Left renal pelvis (tissue), 4 donors: ENCODE measurements around the gene PRR5. TPM values are rescaled to one million over a fixed set of nuclear protein-coding genes. Genes with fewer than 3 reads are reported as not detected.
"Not testable (repeated sequence)": the region's sequence is repeated elsewhere in the genome, so short reads cannot be mapped to it uniquely, and the experiment has no call there.

Experiments
- DNase-seq, 4 donors: peaks; one replicate each; pipeline ENCODE4 v3.0.0-alpha.2; 2013; ENCODE audit warnings: low read depth in 4 of 4, low spot score in 3 of 4
- polyA plus RNA-seq, 4 donors: library from polyadenylated mRNA; unstranded; fragments of 120-200 nt; gene quantifications; one replicate each; pipeline ENCODE4 v1.2.1, GENCODE V29; 2013; ENCODE audit not compliant: insufficient read length in 4 of 4

Gene PRR5, protein sequence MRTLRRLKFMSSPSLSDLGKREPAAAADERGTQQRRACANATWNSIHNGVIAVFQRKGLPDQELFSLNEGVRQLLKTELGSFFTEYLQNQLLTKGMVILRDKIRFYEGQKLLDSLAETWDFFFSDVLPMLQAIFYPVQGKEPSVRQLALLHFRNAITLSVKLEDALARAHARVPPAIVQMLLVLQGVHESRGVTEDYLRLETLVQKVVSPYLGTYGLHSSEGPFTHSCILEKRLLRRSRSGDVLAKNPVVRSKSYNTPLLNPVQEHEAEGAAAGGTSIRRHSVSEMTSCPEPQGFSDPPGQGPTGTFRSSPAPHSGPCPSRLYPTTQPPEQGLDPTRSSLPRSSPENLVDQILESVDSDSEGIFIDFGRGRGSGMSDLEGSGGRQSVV
- polyA plus RNA-seq, result 10 to 100 TPM; 18.7 to 36.9 (median 21.2) TPM

DNA sequence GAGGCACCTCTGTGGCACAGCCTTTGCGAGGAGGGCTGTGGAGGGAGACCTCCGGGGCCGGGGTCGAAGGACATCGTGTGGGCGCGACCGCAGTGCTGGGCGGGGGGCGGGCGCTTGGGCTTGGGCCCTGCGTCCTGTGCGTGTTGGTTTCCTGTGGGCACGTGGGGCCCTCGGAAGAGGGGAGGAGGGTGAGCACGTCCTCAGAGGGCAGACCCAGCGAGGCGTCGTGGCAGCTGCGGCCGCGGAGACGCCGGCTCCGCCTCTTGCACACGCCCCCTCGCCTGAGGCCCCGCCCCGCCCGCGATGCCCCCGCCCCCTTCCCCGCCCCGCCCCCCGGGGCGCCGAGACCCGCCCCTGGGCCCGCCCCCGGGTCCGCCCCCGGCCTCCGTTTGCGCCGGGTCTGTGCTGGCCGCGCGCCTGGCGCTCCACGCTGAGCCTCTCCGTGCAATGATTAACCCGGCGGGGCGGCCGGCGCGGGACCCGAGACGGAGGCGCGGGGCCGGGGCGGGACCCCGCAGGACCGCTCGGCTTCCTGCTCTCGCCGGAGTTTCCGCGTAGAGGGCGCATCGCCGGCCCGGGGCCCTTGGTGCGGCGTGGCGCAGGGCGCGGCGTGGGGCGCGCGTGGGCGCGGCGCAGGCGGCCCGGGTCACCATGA is at the start of gene PRR5:
PRR5 (plus strand) TSS at position 381 of the 655 bp plus-strand sequence; CDS start at position 652, 271 bp downstream.
- peak in 1 of 4 donors; percentile 67 for DNase-seq

DNA sequence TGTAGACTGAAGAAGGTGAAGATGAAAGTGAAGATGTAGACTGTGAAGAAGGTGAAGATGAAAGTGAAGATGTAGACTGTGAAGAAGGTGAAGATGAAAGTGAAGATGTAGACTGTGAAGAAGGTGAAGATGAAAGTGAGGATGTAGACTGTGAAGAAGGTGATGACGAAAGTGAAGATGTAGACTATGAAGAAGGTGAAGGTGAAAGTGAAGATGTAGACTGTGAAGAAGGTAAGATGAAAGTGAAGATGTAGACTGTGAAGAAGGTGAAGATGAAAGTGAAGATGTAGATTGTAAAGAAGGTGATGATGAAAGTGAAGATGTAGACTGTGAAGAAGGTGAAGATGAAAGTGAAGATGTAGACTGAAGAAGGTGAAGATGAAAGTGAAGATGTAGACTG is 49.1 kb upstream of the PRR5 start:
- DNase-seq, result not testable (repeated sequence)

DNA sequence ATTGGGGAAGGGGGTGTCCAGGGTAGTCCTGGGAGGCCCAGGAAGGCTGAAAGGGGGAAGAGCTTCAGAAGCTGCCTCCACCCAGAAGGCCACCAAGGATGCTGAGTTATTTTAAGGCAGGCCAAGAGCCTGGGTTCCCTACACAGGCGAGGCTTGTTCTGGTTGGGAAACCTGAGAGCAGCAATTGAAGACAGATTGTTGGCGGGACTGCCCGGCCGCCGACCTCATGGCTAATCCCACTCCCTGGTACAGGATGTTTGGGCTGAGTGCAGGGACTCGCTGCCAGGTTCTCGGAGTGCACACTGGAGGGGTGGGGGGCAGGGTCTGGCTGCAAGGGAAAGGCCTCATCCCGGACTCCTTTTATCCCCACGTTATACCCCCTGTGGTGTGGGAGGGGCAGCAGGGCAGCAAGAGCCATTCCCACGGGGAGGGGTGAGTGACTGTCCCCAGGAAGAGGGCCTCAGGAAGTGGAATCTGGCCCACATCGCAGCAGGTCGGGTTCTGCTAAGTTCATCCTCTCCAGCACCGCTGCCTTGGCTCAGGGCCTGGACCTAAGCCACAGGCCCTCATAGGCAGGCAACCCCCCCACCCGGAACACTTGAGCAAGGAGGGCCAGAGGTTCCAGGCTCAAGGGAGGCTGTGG is 43.6 kb upstream of the PRR5 start:
- DNase-seq, result no peak

DNA sequence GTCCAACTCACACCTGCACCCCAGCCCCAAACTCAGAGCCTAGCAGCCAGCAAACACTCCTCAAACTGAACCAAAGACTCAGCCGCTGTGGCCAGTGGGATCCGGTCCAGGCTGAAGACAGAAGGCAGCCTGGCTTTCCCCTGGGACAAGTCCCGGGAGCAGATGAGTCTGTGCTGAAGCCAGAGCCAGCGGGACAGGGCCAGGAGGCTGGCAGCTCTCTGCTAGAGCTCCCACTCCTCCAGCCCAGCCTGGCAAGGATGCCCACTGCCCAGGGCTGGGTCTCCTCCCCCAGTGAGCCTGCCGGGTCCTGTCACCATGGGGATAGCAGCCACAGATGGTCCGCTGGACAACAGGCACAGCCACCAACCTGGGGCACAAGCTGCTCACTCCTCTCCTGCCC is 42.9 kb upstream of the PRR5 start:
- no peak for DNase-seq

DNA sequence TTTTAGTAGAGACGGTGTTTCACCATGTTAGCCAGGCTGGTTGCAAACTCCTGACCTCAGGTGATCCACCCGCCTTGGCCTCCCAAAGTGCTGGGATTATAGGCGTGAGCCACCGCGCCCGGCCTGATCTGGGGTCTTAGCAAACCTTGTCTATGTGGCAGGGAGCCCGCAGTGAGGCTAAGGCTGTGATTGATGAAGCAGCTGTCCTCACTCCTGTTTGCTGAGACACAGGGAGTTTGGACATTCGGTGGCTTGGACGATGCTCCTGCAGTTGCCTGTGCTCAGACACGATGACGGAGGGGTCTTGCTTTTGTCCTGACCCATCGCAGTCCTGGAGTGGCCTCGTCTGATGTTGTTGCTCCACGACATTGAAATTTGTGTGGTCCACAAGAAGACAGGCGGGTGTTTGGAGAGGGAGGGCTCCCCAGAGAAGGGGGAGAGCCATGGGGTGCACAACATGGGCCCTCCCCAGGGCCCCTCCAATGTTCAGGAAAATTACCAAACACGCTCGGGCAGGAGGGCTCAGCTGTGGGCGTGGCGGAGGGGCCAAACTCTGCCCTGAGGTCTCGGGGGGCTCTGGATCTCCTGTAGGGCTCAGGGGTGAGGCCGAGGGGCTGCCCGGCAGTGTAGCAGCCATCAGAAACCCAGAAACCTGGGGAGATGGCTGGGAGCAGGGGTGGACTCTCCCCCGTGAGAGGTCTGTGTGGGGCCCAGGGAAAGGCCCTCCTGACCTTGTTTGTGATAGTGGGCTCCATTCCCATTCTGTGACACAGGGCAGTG is 41.8 kb upstream of the PRR5 start:
- no peak for DNase-seq

DNA sequence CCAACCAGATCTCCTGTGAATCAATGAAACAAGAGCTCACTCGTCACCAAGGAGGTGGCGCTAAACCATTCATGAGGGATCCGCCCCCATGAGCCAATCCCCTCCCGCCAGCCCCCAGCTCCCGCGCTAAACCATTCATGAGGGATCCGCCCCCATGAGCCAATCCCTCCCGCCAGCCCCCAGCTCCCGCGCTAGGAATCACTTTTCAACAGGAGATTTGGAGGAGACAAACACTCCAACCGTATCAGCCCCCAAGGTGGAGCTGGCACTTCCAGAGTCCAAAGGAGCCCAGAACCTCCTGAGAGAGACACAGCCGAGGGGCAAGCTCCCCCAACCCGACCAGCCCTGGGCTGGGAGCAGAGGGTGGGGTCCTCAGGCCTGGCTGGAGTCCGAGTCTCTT is 40.9 kb upstream of the PRR5 start:
- DNase-seq, result no peak

DNA sequence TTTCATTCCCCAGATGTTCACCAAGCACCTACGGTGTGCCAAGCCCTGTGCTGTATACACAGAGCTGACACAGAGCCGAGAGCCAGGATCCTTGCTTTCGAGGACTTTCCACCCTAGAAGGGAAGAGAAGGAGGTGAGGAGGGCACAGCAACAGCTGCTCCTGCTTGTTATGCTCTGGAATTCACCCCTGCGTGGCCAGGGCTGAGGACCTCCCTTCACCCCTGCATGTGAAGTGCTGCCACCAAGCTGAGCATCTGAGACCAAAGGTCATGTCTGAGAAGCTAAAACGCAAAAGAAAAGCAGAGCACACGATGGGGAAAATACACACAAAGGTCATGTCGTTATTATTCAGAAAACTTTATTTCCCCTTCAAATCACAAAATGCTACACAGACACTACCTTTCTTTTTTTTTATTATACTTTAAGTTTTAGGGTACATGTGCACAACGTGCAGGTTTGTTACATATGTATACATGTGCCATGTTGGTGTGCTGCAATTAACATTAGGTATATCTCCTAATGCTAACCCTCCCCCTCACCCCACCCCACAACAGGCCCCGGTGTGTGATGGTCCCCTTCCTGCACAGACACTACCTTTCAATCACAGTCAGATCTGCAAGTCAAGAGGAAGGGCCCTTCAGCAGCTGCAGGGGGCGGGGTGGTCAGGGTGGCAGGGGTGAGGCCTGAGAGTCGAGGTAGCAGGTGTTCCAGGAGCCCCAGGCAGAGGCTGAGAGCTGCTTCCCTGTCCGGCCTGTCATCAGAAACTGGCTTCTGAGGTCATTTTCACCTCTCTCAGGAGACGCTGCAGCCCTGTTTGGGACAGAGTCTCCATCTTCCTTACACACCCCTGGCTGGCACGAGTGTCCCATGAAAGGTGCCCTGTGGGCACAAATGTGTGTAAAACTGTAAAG is 40.1 kb upstream of the PRR5 start:
- DNase-seq, result no peak

DNA sequence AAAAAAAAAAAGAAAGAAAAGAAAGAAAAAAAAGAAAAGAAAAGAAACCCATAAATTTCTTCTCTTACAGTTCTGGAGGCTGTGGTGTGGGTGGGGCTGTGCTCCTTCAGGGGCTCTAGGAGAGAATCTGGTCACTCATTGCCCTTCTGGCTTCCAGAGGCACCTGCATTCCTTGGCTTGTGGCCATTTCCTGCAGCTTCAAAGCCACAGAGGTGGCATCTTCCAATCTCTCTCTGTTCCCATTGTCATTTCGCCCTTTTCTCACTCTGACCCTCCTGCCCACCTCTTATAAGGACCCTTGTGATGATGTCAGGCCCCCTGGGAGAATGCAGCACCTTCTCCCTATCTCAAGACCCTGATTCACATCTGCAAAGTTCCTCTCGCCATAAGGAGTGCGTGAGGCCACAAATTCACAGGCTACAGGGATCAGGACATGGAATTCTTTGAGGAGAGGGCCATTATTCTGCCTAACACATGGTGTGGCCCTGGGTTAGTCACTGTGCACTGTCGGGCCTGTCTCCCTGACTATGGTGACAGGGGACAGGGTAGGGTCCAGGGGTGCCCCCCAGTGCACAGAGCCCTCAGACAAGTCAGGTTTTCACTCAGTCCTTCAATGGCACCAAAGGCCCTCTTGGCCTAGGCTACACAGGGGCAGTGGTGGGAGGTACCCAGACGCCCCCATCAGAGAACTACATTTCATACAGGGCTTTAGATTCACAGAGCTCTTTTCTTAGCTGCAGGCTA is 38.6 kb upstream of the PRR5 start:
- DNase-seq, result no peak

DNA sequence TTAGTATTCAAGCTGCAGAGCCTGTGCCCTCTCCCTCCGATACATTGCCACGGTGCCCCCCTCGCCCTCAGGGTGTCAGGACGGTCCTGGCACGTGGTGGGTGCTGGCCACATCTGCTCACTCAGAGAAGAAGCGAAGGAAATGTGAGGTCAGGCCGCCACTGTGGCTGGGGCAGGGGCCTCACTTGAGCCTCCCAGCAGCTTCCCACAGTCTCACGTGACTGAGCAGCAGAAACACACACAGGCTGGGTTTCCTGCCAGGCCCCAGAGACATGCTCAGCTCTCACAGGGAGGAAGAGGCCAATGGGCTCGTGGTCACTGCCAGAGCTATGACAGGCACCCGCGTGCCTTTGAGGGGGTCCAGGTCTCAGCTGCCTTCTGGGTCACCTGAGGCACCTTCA is 37.9 kb upstream of the PRR5 start:
- DNase-seq, result no peak

DNA sequence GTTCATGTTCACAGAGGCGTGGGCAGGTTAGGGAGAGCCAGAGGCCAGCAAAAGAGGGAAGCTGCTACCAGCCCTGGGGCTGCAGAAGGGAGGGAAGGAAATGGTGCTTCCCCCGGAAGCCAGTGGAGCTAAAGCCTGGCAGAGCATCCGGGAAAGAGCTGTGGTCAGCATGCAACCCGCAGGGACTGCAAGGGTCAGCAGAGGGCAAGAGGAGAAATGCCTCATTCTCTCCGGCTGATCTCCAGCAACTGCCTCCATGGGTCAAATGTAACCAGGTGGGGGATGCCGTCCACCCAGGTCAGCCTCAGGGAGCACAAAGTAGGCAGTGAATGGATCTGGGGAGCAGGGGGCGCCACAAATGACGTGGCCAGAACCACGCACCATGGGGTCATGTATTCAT is 36.9 kb upstream of the PRR5 start:
- DNase-seq, result no peak

DNA sequence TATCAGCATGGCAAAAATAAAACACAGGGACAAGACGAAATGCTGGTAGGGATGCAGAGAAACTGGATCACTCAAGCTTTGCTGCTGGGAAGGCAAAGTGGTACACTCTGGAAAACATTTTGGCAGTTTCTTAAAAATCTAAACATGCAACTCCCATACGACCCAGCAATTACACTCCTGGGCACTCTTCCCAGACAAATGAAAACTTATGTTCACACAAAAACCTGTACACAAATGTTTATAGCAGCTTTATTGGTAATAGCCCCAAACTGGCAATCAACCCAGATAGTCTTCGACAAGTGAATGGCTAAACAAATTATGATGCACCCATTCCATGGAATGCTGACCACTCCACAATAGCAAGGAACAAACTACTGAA is 35.8 kb upstream of the PRR5 start:
- DNase-seq, result no peak

DNA sequence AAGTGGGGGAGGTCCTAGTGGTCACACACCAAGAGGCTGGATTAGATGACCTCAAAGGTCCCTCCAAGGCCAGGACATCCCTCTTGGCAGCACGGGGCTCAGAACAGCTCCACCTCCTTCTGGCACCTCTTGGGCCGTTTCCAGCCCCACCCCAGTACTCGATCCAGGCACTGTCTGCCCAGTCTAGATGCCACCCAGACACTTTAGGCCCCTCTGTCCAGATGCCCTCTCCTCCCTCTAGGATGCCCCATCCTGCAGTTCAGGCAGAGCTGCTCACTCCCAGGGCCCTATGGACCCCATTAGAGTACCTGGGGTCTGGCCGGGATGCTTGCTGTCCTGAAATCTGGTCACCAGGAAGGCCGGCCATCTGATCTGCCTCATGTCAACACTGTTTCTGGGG is 34.7 kb upstream of the PRR5 start:
- DNase-seq, result no peak

DNA sequence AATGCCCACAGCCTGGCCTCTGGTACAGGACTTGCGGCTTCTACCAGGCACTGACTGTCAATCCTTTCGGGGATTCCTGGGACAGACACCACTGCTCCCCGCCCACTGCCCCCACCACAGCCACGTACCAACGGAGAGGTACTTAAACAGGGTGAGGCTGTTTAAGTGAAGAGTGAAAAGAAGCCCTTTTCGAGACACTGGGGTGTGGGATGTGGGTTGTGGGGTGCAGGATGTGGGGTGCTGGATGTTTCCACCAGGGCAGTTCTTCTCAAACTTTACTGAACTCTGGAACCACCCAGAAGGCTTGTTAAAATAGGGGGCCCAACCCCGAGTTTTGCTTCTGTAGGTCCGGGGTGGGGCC is 34.2 kb upstream of the PRR5 start:
- no peak for DNase-seq

DNA sequence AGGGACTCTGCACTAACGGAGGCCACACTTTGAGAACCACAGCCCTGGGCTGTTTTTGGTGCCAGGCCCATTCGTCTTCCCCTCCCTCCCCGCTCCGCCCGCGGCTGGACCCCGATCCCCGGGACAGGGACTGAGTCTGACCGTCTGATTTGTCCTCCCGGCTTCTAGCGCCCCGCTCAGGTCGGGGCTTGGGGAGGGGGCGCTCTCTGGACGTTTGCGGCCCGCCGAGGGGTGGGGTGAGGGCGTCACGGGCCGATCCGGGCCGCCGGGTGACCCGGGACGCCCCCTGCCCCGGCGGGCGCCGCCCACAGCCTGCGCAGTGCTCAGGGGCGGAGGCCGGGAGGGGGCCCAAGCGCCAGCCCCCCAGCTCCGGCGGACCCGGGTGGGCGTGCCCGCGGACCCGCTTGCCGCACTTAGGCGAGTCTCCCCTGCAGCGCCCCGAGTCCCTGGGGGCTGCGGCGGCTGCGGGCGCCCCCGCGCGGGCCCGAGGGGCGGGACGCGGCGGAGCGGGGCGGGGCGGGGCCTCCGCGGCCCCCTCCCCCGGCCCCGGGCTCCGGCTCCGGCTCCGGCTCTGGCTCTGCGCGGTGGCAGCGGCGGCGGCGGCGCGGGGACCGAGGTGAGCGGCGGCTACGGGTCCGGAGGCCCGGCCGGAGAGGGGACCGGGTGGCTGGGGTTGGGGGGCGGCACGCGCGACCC is 33.7 kb upstream of the PRR5 start:
- DNase-seq, result no peak

DNA sequence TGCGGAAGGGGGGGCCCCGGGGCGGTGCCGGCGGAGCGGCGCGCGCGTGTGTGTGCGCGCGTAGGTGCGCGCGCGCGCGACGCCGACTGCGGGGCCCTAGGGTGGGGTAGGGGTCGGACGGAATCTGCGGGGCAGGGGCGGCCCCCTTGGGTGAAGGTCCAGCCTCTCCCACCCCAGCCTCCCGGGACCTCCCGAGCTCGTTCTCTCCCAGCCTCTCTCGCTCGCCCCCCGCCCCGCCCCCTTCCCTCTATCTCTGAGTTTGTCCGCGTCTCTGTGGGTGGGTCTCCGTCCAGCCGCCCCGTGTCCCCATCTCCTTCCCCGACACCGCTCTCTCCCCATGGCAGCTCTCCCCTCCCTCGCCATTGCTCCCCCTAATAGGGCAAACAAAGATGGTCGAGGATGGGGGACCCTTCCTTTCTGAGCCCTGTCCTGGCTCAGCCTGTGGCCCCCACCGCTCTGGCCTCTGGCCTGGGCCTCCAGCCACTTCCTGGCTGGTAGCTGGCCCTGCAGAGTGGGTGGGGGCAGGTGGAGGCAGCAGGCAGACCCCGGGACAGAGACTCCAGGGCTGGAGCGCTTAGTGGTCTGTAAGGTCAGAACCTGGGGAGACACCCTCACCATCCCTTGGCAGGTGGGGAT is 33.0 kb upstream of the PRR5 start:
- no peak for DNase-seq

DNA sequence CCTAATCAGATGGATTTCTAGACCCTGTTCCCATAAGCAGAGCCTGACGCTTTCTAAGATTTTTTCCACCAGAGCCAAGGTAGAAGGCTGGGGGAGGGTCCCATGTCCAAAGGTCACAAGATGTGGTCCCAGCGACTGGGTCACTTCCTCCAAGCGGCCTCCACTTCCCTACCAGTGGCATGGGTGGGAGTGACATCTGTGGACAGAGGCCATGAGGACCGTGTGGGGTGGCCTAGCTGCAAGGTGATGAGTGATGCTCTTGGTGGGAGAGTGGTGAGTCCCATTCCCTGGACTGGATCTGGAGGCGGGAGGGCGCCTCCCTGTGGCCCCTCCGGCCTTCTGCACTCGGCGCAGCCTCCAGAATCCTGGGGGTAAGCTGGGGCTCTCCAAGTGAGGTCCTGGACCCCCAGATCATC is 32.4 kb upstream of the PRR5 start:
- no peak for DNase-seq

DNA sequence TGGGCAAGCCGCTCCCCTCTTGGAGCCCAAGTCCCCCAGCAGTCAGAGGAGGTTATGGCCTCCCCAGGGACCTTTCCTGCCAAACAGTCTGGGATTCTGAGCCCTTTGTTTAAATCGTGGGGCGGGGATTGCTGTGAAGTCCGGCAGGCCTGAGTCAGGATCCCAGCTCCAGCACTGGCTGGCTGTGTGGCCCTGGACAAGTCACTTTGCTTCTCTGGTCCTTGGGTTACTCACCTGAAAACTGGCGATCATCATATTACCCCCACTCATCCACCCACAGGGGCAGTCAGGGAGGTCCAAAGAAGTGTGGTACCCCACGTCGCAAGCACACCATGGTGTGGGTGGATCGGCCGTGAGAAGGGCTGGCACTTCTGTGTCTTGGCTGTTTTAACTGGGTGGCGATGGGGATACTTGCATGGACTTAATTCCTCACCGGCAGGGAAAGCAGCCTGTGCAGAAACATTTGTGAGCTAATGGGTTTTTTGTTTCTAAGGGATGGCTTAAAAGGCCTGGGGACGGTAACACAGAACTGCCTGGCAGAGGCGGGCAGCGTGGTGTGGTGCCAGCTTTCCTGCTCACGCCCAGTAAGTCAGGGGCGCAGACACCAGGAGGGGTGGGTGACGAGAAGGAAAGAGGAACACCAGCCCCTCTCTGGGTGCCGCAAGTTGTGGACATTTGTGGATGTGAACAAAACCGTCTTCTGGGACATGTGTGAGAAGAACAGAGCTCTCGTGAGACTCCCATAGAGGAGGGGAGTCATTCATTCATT is 31.6 kb upstream of the PRR5 start:
- DNase-seq, result no peak

DNA sequence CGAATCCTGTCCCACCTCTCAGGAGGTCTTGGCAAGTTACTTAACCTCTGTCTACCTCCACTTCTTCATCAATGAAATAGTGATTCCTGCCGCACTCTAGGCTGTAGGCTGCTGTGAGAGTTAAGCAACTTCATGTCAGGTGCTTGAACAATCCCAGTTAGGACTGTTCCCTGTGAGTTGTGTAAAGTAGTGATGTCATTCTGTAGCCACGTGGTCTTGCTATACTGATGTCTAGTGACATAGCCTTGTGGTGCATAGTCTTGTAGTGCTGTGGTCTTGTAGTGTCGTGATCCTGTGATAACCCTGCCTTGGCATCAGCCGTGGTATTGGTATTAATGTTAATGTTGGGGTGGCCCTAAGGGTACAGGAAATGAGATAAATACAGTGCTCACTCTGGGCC is 30.3 kb upstream of the PRR5 start:
- DNase-seq, result no peak
